Fibroblast of villous mesenchyme (primary cell): Measurements from ENCODE around the gene AIM2. TPM values are rescaled to one million over a fixed set of nuclear protein-coding genes. Genes with fewer than 3 reads are reported as not detected.

ENCODE experiments used
- DNase-seq: peaks from one replicate; pipeline ENCODE4 v3.0.0-alpha.2; 2010; ENCODE audit warnings: low read depth
- H3K4me3 ChIP-seq: 2 replicates; pipeline ENCODE4 v1.5.1; 2011; ENCODE audit warnings: low read depth, mild to moderate bottlenecking, low read length
- total RNA-seq: library from RNA; depleted of rRNA; stranded (reverse); fragments of >200 nt; gene quantifications from 2 replicates; pipeline ENCODE4 v1.2.3, GENCODE V29; 2012
- TF ChIP-seq, protein P1 (sequence below): IDR thresholded peaks from 2 replicates; pipeline ENCODE4 v1.5.1; 2012; ENCODE audit warnings: low read depth, mild to moderate bottlenecking, low read length; ENCODE audit not compliant: insufficient read depth

The AIM2 gene
- total RNA-seq, 1 donor, result not detected

GRCh38 chr1:159100589-159100988 is 24.0 kb upstream of the AIM2 start:
- no peak for DNase-seq
- H3K4me3 ChIP-seq, result no peak overlapping the region
- TF ChIP-seq, protein P1, sequence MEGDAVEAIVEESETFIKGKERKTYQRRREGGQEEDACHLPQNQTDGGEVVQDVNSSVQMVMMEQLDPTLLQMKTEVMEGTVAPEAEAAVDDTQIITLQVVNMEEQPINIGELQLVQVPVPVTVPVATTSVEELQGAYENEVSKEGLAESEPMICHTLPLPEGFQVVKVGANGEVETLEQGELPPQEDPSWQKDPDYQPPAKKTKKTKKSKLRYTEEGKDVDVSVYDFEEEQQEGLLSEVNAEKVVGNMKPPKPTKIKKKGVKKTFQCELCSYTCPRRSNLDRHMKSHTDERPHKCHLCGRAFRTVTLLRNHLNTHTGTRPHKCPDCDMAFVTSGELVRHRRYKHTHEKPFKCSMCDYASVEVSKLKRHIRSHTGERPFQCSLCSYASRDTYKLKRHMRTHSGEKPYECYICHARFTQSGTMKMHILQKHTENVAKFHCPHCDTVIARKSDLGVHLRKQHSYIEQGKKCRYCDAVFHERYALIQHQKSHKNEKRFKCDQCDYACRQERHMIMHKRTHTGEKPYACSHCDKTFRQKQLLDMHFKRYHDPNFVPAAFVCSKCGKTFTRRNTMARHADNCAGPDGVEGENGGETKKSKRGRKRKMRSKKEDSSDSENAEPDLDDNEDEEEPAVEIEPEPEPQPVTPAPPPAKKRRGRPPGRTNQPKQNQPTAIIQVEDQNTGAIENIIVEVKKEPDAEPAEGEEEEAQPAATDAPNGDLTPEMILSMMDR, result no peak

DNA sequence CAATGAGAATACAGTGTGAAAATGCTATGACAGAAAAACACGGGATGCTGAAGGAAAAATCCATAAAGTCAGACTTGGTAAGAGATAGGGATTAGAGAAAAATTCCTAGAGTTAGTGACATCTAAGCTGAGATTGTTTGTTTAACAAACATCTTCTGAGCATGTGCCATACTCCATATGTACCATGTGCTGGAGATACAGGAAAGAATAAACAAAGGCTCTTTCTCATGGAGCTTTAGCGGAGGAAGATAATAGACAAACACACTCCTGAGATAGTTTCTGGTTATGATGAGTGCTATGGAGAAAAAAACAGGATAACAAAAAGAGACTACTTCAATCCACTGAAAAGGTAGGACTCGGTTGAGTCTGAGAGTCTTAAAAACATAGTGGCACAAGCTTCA is 22.0 kb upstream of the AIM2 start:
- TF ChIP-seq, protein P1, result no peak
- DNase-seq, result no peak
- no peak overlapping the region for H3K4me3 ChIP-seq

DNA sequence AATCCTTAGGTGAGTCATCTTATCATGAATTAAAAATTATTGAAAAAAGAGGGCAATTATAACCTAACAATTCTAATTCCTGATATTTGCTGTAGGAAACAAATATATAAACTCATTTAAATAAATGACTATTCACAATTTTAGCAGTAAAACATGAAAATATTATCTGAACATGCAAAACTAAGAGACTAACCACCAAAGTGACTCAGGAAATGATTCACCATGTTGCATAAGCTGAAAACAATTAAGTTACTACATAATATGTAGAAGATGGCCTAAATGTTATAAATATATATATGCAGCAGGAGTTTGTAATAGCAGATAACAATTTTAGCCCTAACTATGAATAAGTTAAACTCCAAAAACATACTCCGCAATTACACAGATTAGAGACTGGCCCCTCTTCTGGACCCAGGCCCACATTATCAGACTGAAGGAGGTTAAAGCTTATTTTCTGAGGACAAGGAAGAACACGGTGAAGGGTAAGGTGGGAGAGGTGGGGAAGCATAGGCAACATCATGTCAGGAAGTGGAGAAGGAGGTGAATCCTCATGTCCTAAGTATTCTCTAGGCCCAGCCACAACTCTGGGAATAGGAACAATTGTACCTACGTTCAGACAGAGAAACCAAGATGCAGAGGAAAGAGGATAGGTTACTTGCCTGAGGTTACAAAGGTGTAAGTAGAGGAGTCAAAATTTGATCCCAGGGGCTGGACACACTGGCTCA is 15.6 kb upstream of the AIM2 start:
- H3K4me3 ChIP-seq, result no peak overlapping the region
- peak; percentile 78 for DNase-seq
- TF ChIP-seq, protein P1, result no peak

DNA sequence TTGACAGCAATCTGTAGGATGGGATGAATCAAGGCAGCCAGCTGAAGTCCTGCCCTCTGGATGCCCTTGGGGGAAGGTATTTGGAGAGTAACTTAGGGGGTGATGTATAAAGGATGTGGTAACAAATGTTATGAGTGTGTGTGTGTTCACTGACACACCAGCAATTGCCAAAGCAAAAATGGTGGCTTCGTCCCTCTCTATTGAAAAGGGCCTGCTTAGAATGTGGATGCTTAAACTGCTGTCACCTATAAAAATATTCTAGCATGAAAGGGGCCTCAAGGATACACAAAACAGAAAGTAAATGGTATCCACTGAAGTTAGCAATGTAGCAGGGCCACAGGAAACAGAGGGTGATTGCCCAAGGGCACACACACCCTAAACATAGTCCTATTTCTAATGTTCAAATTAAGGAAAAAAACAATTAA is 15.1 kb upstream of the AIM2 start:
- H3K4me3 ChIP-seq, result no peak overlapping the region
- TF ChIP-seq, protein P1, result no peak
- peak; percentile 58 for DNase-seq

DNA sequence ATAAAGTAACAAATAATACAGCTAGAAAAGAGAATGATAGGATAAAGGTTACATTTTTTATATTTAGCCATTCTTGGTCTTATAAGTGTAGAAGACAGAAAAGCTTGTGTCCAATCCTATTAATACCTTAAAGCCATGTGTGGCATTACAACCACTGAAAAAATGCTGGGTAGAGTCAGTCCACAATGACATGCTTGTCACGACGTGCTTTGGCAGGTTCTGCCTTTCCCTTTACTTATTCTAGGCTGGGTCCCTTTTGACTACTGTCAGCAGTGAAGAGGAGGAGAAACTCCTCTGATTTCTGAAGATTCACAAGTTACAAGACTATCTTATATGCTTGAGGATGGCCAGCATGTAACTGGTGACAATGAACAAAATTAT is 14.6 kb upstream of the AIM2 start:
- no peak overlapping the region for H3K4me3 ChIP-seq
- DNase-seq, result no peak
- TF ChIP-seq, protein P1, result no peak

DNA sequence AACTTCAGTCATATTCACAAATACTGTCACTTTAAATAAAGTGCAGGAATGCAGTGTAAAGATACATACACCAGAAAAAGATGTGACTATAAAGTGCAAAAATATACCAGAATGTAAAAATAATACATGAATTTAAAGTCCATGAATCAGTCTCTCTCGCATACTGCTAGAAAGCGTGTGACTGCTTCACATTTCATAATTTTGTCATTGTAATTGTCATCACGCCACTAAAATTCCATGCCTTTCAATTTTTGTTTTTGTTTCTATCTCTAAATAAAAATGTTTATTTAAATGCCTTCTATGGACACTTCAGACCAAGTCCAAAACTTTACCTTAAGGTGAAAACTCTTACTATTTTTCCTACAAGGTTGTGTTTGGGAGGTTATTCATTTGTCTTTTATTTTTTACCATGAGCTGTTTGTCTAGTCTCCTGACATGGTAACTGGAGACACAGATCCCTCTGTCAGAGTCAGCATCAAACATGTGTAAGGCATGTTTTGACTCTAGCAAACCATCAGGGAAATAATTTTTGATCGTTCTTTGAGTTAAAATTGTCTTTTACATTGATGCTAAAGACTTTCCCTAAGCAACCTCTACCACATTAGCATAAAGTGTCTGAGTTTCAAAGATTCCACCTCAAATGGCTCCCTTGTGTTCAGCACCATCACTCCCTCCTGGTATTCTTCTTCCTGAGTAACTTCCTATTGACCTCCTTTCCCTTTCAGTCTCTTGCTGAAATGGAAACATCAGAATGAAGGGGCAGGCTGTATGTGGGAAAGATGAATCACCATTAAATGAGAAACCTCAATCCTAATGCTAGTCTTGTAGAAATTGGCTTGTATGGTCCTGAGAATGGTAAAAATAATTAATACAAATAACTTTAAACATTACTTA is 14.0 kb upstream of the AIM2 start:
- TF ChIP-seq, protein P1, result no peak
- DNase-seq, result peak; percentile 10
- H3K4me3 ChIP-seq, result no peak overlapping the region
